ENCODE results near the gene FGA. TPM values are rescaled to one million over a fixed set of nuclear protein-coding genes. Genes with fewer than 3 reads are reported as not detected.

Gene FGA
- polyA plus RNA-seq, 1 donor = not detected

DNA sequence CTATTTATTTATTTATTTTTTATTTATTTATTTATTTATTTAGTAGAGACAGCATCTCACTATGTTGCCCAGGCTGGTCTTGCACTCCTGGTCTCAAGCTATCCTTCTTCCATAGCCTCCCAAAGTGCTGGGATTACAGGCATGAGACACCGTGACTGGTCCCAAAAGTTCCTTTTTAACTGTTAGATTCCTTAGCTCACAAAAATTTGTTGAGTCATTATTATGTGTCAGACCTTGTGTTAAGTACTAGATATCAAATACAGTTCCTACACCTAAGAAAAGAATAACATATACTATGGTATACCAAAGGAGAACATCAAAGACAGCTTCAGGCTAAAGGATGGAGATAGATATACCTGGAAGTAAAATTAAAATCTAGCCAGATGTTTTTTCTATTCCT, 11.6 kb downstream of the FGA start:
- DNase-seq = no peak

DNA sequence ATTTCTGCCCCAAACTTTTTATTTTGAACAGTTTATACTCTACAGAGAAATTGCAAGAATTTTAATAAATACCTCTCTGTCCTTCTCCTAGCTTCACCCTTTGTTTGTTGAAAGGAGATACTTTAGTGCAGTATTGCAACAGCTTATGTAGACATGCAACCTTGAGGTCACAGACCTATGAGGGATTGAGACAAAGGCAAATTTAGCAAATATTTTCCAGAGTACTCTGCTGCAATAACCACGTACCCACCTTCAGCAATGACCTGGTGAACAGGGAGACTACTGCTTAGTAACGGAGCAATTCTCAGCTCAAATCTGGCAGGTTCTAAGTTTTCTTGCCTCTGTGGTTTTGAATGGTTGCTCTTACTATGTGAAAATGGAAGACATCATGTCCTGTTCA, 13.2 kb downstream of the FGA start:
- no peak for DNase-seq

DNA sequence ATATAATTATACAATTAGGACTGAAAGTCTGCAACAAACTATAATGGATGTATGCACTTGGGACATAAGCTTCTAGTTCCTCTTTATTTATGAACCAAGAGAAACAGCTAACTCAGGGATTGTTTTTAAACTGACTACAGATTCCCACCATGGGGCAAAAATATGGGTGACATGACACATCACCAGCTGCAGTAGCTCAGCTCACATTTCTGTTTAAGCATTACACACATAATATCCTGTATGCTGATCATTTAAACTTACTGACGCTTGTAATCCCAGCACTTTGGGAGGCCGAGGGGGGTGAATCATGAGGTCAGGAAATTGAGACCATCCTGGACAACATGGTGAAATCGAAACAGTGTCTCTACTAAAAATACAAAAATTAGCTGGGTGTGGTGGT, 16.2 kb downstream of the FGA start:
- DNase-seq = no peak

DNA sequence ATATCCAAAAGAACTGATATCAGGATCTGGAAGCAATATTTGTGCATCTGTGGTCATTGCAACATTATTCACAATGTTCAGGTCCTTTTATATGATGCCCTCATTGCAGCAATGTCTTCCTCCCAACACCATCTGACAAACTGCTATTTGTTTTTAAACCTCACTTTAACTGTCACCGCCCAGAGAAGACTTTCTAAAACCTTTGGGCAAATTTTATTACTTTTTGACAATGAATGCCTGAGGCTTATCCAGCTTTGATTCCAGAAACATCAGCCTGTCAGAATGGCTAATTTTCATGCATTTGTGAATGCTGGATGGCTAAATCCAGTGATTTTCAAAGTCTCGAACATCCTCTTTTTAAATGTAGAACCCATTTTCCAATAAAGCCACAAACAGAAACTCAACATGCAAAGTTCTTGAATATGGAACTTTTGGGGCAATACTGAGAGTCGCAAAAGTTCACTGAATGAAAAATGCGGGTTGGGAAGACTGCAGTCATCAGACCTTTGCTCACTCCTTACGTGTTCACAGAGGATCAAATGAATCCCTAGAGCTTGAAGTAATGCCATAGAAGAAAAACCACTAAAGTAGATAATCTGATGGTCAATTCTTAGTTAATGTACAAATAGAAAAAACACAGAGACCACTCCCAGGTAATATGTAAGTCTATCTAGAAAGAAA, 17.2 kb downstream of the FGA start:
- DNase-seq = no peak

DNA sequence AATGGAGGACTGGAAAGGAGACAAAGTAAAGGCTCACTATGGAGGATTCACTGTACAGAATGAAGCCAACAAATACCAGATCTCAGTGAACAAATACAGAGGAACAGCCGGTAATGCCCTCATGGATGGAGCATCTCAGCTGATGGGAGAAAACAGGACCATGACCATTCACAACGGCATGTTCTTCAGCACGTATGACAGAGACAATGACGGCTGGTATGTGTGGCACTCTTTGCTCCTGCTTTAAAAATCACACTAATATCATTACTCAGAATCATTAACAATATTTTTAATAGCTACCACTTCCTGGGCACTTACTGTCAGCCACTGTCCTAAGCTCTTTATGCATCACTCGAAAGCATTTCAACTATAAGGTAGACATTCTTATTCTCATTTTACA, 21.0 kb downstream of the FGA start:
- DNase-seq = no peak

DNA sequence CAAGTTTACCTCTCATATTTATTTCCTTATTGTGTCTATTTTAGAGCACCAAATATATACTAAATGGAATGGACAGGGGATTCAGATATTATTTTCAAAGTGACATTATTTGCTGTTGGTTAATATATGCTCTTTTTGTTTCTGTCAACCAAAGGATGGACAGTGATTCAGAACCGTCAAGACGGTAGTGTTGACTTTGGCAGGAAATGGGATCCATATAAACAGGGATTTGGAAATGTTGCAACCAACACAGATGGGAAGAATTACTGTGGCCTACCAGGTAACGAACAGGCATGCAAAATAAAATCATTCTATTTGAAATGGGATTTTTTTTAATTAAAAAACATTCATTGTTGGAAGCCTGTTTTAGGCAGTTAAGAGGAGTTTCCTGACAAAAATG, 21.5 kb downstream of the FGA start:
- no peak for DNase-seq

DNA sequence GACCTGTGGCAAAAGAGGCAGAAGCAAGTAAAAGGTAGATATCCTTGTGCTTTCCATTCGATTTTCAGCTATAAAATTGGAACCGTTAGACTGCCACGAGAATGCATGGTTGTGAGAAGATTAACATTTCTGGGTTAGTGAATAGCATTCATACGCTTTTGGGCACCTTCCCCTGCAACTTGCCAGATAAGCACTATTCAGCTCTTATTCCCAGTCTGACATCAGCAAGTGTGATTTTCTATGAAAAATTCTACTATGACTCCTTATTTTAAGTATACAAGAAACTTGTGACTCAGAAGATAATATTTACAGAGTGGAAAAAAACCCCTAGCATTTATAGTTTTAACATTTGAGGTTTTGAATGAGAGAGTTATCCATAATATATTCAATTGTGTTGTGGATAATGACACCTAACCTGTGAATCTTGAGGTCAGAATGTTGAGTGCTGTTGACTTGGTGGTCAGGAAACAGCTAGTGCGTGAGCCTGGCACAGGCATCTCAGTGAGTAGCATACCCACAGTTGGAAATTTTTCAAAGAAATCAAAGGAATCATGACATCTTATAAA, 23.8 kb downstream of the FGA start:
- DNase-seq = no peak

DNA sequence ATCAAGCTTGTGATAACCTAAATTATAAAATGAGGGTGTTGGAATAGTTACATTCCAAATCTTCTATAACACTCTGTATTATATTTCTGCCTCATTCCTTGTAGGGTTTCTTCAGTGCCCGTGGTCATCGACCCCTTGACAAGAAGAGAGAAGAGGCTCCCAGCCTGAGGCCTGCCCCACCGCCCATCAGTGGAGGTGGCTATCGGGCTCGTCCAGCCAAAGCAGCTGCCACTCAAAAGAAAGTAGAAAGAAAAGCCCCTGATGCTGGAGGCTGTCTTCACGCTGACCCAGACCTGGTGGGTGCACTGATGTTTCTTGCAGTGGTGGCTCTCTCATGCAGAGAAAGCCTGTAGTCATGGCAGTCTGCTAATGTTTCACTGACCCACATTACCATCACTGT, 24.8 kb downstream of the FGA start:
- no peak for DNase-seq

DNA sequence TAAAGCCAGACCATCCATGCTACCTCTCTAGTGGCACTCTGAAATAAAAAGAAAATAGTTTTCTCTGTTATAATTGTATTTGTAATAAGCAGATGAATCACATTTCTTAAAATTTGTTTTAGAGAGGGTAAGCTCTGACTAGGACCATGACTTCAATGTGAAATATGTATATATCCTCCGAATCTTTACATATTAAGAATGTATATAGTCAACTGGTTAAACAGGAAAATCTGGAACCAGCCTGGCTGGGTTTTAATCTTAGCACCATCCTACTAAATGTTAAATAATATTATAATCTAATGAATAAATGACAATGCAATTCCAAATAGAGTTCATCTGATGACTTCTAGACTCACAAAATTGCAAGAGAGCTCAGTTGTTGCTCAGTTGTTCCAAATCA, 26.2 kb downstream of the FGA start:
- DNase-seq = no peak

DNA sequence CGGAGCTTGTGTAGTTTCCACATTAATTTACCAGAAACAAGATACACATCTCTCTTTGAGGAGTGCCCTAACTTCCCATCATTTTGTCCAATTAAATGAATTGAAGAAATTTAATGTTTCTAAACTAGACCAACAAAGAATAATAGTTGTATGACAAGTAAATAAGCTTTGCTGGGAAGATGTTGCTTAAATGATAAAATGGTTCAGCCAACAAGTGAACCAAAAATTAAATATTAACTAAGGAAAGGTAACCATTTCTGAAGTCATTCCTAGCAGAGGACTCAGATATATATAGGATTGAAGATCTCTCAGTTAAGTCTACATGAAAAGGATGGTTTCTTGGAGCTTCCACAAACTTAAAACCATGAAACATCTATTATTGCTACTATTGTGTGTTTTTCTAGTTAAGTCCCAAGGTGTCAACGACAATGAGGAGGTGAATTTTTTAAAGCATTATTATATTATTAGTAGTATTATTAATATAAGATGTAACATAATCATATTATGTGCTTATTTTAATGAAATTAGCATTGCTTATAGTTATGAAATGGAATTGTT, 27.8 kb downstream of the FGA start, which contains the start of gene FGB:
TSS of gene FGB (plus strand) at position 315 of the 558 bp plus-strand sequence. CDS start at position 323, 8 bp downstream.
- DNase-seq = no peak

DNA sequence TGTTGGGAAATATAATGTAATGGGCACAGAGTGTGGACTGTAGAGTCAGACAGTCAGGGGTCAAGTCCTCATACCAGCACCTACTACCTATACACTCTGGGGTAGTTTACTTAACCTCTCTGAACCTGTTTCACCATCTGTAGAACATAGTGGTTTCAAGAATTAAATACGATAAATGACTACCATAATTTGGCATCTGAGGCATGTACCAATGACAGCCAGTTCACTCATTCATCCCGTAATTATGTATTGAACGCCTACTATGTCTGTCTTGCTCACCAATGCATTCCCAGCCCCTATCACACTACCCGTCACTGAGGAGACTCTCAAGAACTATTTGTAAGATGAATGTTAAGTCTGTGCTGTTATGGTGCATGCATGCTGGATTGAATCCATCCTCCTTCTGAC, 29.7 kb downstream of the FGA start:
- DNase-seq = no peak

DNA sequence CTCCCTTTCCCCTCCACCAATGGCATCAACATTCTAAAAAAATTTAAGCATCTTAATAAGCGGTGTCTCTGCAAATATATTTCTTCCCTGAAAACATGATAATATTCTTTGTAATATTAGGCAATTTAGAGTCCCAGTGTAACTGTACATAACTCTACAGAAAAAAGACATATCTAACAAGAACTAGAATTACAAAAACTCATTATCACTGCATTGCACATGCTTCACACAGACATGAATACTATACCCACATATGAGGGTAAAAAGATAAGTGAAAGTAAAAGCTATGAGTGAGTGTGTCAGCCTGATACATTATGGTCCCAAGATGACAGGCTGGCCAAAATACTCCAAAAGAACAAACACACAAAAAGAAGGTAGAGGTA, 30.1 kb downstream of the FGA start:
- DNase-seq = no peak

DNA sequence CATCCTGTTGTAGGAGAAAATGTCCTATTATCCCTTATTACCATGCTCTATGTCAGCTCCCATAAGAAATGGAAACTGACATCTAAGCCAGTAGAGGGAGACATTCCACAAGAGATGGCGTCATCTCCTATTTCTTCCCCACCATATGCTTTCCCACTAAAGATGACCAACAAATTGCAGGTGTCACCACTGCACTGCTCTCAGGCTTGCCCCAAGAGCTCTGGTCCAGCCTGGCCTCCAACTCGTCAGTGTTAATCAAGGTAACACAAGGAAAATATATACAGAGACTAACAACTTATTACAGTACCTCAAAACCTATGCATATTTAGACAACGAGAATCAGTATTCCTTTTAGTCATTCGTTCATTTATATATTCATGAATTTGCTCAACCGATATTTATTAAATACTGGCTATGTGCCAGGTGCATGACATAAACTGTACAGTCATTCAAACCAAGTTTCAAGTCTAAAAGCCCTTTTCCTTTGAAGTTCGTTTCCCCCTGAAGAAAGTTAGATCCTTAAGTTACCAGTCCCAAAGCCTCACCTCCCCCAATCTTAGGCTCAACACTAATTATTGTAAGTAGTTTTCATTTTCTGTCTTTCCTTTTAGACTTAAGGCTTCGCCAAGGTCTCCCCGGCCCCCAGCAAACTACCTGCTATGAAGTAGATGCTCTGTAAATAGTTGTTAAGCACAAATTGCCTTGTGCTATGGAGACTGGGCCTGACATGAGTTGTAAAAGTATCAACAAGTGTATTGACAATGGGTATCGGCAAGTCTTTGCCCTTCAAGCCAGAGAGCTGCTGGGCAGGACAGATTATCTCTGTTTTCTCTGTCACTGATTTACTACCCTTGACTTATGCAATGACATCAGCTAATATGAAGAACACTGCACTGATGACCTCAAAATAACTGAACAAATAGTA, 30.8 kb downstream of the FGA start:
- DNase-seq = no peak

DNA sequence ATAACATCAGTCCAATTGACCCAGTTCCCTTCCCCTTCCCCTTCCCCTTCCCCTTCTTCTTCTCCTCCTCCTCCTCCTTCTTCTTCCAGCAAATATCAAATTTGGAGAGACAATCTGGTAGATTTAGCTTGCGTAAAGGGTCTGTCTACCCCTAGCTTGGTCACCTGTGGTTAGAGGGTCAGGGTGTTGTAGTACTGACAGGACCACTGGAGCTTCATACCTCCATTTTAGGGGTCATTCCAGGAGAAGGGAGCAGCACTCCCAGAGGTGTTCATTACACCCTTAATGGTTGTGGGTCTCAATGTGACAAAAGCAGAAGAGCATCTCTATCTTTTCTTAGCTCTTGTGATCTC, 31.4 kb downstream of the FGA start:
- no peak for DNase-seq

DNA sequence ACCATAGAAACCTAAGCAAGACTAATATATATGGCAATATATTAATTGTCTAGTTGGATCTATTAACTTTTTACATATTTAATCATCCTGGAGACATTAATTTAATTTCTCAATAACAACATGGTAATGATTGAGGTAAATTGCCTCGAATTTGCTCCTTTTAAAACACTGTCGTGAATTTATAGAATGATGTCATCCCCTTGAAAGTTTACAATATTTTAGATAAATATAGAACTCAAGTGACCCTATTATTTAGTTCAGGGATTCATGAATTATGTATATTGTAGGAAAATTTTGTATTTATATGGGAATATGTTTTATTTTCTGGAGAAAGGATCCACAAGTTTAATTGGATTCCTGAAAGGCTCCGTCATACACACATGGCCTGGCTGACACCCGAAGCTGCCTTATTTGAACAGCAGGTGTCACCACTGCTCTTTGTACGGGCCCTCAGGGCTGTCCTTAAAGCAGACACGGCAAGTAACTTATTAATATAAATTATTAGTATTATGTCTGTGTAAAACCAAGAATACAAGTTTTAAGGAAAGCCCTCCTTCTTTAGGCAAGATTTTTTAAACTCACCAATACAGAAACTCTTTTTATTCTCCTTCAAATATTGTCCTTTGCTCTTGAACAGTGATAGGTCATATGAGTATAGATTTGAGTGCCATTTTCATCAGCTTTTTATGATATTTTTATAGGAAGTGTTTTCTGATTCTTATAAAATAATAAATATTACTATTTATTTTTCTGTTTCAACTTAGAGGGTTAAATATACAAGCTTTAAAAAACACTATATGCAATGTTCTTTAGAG, 38.5 kb downstream of the FGA start:
- peak; percentile 72 for DNase-seq

DNA sequence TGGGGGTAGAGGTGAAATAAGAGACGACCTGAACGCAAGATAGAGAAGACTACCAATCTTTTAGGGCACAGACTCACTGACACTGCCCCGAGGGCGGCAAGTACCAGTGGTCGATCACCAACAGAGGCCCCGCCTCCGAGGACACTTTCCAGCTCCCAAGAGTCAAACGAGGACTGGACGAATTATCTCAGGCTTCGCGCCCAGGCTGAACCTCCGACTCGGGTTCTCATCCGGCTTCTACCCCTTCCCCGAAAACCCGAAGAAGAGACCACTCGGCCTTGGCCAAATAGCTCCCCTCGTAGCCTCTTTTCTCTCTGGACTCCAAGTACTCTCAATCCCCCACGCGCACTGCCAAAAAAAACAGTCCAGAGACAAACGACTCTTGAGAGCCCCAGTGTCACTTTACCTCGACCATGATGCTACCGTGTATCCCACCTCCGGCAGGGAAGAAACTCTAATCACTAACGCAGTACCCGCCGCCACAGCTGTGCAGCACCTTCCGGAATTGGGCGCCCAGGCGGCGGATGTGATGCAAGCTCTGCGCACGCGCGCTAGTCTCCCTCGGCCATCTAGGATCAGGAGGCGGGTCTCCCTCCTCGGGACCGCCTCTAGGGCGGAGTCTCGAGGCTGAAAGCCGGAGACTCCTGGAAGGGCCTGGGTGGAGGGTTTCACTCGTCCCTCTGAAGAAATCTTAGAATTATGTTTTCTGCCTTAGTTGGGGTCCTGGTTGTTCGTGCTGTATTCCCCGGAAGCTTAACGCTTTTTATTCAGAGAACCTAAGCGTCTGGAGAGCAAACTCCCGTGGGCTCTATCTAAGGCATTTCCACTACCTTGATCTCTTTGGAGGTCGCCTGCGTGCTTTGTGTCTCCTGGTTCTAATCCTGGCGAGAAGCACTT, 40.4 kb downstream of the FGA start, which contains the start of gene PLRG1:
TSS of gene PLRG1 (minus strand) at position 507 of the 897 bp plus-strand sequence. CDS start at position 415, 92 bp downstream.
- peak; percentile 99 for DNase-seq

DNA sequence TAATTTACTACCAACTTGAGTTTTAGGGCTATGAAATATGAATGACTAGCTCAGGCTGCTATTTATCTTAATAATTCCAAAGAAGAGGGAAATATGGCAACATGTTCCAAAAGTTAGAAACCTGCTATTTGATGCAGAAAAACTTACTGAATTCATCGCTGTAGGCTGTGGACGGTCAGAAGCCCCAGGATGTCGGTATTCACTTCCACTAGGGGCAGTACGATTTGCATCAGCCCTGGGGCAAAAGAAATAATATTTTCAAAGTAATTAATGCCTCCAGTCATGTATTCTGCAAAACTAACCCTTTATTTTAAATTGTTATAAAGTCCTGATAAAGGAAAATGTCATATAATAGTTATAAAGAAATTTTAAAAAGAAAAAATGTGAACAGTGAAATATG, 44.9 kb downstream of the FGA start:
- DNase-seq = no peak

DNA sequence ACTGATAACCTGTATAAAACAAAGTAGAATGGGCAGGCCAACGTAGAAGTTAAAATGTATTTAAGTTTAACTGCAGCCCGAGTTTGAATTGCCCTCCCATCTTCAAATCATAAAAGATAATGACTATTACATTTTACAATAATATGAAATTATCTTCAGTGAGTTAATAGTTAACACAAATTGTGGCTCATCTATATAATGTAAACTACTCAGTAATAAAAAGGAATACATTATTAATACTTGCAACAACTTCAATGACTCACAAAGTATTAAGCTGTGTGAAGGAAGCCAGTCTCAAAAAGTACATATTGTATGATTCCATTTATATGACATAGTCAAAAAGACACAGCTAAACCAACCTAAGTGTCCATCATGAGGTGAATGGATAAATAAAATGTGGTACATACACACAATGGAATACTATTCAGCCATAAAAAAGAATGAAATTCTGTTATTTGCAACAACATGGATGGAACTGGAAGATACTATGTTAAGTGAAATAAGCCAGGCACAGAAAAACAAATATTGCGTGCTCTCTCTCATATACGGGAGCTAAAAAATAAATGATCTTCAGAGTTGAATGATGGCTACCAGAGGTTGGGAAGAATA, 48.2 kb downstream of the FGA start:
- DNase-seq = no peak
